Duodenal mucosa (tissue), 2 donors: ENCODE measurements around the gene ADAMTS15.

Experiments used
- H3K27ac ChIP-seq: one replicate; pipeline ENCODE4 v1.7.0; 2013; ENCODE audit warnings: low read depth, low read length
- H3K27me3 ChIP-seq, 2 donors: one replicate each; pipeline ENCODE4 v1.7.0; 2013; ENCODE audit warnings: low read length in 2 of 2, control low read depth in 1 of 2; ENCODE audit not compliant: insufficient read depth in 2 of 2, control insufficient read depth in 1 of 2
- H3K36me3 ChIP-seq, 2 donors: one replicate each; pipeline ENCODE4 v1.7.0; 2013; ENCODE audit warnings: low read length in 2 of 2, control low read depth in 1 of 2; ENCODE audit not compliant: insufficient read depth in 2 of 2, control insufficient read depth in 1 of 2
- H3K4me1 ChIP-seq, 2 donors: one replicate each; pipeline ENCODE4 v1.7.0; 2013; ENCODE audit warnings: low read length in 2 of 2, control low read depth in 1 of 2; ENCODE audit not compliant: insufficient read depth in 2 of 2, control insufficient read depth in 1 of 2
- H3K4me3 ChIP-seq, 2 donors: one replicate each; pipeline ENCODE4 v1.7.0; 2013; ENCODE audit warnings: low read length in 2 of 2, low read depth in 1 of 2
- H3K9ac ChIP-seq, 2 donors: one replicate each; pipeline ENCODE4 v1.7.0; 2013; ENCODE audit warnings: low read length in 2 of 2, low read depth in 1 of 2
- H3K9me3 ChIP-seq, 2 donors: one replicate each; pipeline ENCODE4 v1.7.0; 2013; ENCODE audit warnings: low read length in 2 of 2, control low read depth in 1 of 2; ENCODE audit not compliant: control insufficient read depth in 1 of 2

Gene ADAMTS15

GRCh38 chr11:130476922-130477491 lies 28.6 kb downstream of the ADAMTS15 start:
- Histone ChIP-seq H3K4me1 (peaks cover 10 to 14% of the 10 kb centered on the region in 2 donors), H3K9ac (no peak overlapping the region), H3K27ac (no peak overlapping the region), H3K4me3 (no peak overlapping the region), H3K9me3 (no peaks in the 10 kb centered on the region), H3K36me3 (no peaks in the 10 kb centered on the region), H3K27me3 (no peaks in the 10 kb centered on the region)

DNA sequence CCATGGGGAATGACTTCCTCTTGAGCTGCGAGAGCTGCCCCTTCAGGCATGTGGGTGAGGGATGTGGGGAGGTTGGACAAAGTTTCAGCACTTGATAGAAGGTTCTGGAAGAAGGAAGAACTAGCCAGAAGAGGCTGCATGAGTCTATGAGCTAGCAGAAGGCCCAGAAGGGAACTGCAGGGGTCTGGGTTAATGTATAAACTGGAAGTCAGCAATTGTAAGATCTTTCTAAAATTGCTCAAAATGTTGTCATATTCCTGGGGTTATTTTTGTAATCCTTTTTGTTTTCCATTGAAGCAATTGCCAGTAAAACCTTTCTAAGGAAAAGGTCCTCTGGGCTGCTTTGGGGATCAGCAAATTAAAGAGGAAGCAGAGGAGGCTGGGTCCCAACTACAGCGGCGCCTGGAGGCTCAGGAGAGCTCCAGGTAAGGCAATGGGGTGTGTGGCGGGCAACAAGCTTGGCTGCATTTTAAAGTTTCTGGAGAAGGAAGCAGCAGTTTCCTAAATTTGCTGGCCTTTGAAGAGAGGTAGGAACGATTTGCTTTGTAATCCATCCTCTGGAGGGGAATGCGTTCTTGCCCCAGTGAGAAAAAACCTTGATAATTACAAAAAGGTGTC lies 29.2 kb downstream of the ADAMTS15 start:
- H3K36me3 ChIP-seq = no peaks in the 10 kb centered on the region
- H3K9ac ChIP-seq = no peak overlapping the region
- H3K4me3 ChIP-seq = no peak overlapping the region
- peaks cover 10 to 14% of the 10 kb centered on the region in 2 donors for H3K4me1 ChIP-seq
- no peaks in the 10 kb centered on the region for H3K27me3 ChIP-seq
- no peaks in the 10 kb centered on the region for H3K9me3 ChIP-seq
- no peak overlapping the region for H3K27ac ChIP-seq

DNA sequence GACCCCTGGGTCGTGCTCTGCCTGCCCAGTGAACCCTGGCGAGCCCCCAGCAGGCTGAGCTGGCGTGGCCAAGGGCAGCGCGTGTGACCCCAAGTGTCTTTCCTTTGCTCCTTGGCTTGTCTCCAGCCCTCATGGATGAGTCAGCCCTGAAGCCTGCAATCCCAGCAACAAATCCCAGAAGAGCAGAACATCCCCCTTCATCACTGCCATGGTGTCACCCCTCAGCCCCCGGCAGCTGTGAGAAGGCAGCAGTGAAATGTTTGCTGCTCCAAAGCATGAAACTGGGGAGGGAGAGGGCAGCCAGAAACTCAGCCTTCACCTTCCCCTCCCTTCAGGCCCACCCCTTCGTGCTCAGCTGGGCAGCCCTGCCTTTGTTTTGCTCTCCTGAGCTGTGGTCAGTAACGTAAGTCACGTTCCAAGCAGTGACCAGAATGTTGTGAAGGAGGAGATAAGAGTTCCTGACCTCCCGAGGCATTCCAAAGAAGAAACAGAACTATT lies 29.8 kb downstream of the ADAMTS15 start:
- H3K4me1 ChIP-seq = peaks cover 10 to 14% of the 10 kb centered on the region in 2 donors

DNA sequence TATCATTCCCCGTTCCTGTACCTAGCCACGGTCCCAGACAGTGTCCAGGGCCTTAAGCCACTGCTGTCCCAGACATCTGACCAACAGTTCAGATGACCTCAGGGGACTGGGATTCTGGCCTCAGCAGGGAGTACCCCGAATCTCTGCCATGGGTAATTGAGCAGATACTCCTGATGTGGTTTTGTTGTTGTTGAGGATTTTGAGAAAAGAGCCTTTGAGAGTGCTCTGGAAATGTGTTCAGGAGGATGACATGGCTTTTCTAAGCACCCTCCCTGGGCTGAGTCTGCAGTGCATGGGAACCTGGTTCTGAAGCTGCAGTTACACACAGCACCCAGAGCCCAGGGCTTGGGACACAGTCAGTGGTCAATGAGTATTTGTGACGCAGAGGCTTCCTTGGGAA lies 30.4 kb downstream of the ADAMTS15 start:
- no peaks in the 10 kb centered on the region for H3K36me3 ChIP-seq
- H3K9me3 ChIP-seq = no peaks in the 10 kb centered on the region
- H3K9ac ChIP-seq = no peak overlapping the region
- H3K4me3 ChIP-seq = no peak overlapping the region
- H3K4me1 ChIP-seq = peaks cover 10 to 14% of the 10 kb centered on the region in 2 donors
- H3K27me3 ChIP-seq = no peaks in the 10 kb centered on the region
- no peak overlapping the region for H3K27ac ChIP-seq

More for the DNA sequence above, 29.8 kb downstream of the ADAMTS15 start:
- no peak overlapping the region for H3K4me3 ChIP-seq
- H3K27ac ChIP-seq = peak overlapping the region; percentile 2
- H3K36me3 ChIP-seq = no peaks in the 10 kb centered on the region
- no peaks in the 10 kb centered on the region for H3K27me3 ChIP-seq
- no peaks in the 10 kb centered on the region for H3K9me3 ChIP-seq
- H3K9ac ChIP-seq = no peak overlapping the region

- no peak overlapping the region for H3K9ac ChIP-seq
- peaks cover 10 to 14% of the 10 kb centered on the region in 2 donors for H3K4me1 ChIP-seq
- H3K27ac ChIP-seq = no peak overlapping the region
Measured at GRCh38 chr11:130480186-130480585, 31.7 kb downstream of the ADAMTS15 start.

DNA sequence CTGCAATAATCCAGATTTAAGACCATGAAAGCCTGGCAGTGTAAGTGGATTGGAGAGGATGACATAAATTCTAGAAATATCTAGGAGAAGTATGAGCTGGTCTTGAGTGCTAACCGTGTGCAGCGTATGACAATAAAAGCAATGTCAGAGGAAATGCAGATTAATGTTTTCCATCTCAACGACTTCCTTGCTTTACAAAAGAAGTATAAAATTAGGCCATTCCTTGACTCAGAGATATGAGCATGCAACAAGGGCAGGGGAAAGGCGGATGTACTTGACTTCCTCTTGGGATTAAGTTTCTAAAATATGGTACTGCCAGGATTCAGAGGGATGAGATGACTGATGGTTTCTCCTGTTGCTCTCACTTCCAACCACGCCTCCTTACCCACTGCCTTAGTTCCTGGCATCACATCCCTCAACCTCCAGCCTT lies 32.3 kb downstream of the ADAMTS15 start:
- Histone ChIP-seq H3K9ac (no peak overlapping the region), H3K9me3 (no peaks in the 10 kb centered on the region), H3K4me3 (no peak overlapping the region), H3K27ac (no peak overlapping the region), H3K27me3 (no peaks in the 10 kb centered on the region), H3K36me3 (no peaks in the 10 kb centered on the region), H3K4me1 (peaks cover 10 to 14% of the 10 kb centered on the region in 2 donors)

More at GRCh38 chr11:130480186-130480585, 31.7 kb downstream of the ADAMTS15 start:
- no peak overlapping the region for H3K4me3 ChIP-seq
- no peaks in the 10 kb centered on the region for H3K27me3 ChIP-seq
- H3K36me3 ChIP-seq = no peaks in the 10 kb centered on the region
- H3K9me3 ChIP-seq = no peaks in the 10 kb centered on the region

DNA sequence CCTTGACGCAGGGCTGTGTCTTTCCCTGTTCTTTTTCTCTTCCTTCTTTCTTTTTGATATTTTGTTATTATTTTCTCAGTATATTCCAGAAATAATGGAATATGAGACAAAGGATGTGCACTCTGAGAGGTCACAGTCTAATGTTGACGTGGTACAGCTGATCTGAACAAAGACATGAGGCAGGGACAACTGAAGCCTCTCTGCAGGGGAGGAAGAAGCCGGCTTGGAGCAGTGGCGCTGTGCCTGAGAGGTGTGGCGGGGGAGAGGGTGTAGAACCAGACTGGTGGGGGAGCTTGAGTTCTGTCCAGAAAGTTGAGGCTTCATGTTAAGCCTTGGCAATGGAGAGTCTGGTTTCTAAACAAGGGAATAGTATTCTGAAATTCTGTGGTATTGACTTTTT lies 34.7 kb downstream of the ADAMTS15 start:
- Histone ChIP-seq H3K9ac (no peak overlapping the region), H3K4me1 (peaks cover 25 to 30% of the 10 kb centered on the region in 2 donors), H3K4me3 (no peak overlapping the region), H3K27me3 (no peaks in the 10 kb centered on the region), H3K27ac (no peak overlapping the region), H3K36me3 (no peaks in the 10 kb centered on the region), H3K9me3 (no peaks in the 10 kb centered on the region)

DNA sequence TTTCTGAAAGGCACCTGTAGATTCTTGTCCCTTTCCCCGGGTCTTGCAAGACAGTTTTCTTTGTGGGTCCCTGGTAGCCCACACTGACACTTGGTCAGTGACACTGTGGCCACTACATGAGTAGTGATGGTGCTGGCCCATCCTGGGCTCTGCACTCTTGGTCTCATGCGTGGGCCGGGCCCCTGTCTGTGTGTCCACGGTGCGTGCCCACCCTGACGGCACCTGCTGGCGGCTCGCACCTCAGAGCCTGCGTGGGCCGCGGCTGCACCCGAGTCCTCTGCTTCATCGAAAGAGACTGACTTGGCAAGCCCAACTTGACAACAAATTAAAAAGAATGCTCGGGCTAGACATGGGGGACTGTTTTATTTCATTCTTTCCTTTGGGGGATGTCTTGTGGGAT lies 37.5 kb downstream of the ADAMTS15 start:
- H3K27ac ChIP-seq = no peak overlapping the region
- H3K4me1 ChIP-seq = peaks cover 25 to 34% of the 10 kb centered on the region in 2 donors

DNA sequence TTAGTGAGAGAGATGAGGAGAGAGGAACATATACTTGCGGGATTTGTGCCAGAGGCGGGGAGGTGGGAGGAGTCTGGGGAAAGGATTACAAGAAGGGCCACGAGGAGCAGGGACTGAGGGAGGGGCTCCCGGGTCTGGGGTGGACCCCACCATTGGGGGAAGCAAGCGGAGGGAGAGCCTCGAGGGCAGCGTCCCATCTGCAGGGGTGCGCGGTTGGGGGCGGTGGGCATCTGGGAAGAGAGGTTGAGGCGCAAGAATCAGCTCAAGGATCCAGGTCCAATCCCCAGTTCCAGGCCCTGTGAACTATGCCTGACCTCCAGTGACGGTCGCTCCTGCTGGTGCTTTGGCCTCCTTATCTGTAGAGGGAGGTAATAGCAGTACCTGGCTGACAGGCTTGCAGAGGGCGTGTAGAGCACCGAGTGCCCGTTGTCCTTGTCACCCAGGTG lies 38.0 kb downstream of the ADAMTS15 start:
- Histone ChIP-seq H3K4me3 (no peak overlapping the region), H3K36me3 (no peaks in the 10 kb centered on the region), H3K9me3 (no peaks in the 10 kb centered on the region), H3K27ac (no peak overlapping the region), H3K9ac (no peak overlapping the region), H3K4me1 (peaks cover 25 to 34% of the 10 kb centered on the region in 2 donors), H3K27me3 (no peaks in the 10 kb centered on the region)

More for the DNA sequence above, 37.5 kb downstream of the ADAMTS15 start:
- Histone ChIP-seq H3K9me3 (no peaks in the 10 kb centered on the region), H3K4me3 (no peak overlapping the region), H3K36me3 (no peaks in the 10 kb centered on the region), H3K9ac (no peak overlapping the region), H3K27me3 (no peaks in the 10 kb centered on the region)
